ENCODE measurements around the gene TIAL1.
"Not testable (repeated sequence)": the region's sequence is repeated elsewhere in the genome, so short reads cannot be mapped to it uniquely, and the experiment has no call there.

TIAL1 gene

GRCh38 chr10:119528663-119529237 lies 68.0 kb downstream of the TIAL1 start:
- not testable (repeated sequence) for DNase-seq (ENCODE audit: low spot score)

- no peak for DNase-seq (ENCODE audit: low spot score)
Measured at GRCh38 chr10:119526621-119527592, 69.9 kb downstream of the TIAL1 start.

DNA sequence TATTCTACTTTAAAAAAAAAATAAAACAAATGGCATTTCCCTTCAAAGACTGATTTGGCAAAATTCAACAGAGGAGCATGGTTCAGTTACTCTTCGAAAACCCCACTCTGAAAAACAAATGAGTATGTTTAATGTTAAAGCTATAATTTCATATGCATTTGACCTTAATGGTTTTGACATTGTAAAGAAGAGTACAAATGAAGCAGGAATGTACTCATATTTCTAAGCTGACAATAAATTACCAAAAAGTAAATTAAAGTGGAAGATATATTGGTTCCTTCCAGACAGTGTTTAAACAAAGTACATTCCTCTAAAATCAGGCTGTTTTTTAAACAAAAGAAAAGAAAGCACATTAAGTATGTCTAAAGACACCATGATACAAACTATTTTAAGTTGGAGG lies 70.6 kb downstream of the TIAL1 start:
- DNase-seq (ENCODE audit: low spot score) = no peak

DNA sequence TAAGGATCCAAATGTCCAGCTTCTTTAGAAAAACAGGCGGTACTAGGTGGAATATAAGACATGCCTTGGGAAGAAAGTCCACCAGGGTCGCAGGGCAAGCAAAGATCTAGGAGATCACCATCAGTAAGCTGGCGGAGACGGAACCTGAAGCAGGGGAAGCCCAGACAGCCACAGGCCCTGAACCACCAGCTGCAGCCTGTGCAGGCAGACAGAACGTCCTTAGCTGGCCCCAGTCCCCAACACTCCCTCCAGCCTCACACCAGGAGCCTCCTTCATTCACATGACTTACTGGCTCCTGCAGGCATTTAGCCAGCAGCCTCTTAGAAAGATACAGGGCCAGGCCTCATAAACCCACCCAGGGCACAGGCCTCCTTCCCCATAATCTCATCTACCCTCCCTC lies 71.6 kb downstream of the TIAL1 start:
- no peak for DNase-seq (ENCODE audit: low spot score)

DNA sequence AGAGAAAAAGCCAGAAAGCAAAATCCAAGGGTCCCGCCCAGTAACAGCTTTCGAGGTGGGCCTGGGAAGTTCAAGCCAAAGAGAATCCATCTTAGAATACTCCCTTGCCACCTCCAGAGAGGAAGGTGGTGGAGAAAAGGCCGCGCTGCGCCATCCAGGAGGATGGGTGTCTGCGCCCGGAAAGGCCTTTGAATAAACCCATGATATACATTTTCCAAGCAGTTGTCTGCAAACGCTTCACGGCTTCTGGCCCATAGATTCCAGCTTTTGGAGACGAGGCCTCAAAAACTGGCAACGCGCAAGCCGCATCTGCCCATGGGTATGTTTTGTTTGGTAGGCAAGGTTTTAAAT lies 72.1 kb downstream of the TIAL1 start:
- no peak for DNase-seq (ENCODE audit: low spot score)

DNA sequence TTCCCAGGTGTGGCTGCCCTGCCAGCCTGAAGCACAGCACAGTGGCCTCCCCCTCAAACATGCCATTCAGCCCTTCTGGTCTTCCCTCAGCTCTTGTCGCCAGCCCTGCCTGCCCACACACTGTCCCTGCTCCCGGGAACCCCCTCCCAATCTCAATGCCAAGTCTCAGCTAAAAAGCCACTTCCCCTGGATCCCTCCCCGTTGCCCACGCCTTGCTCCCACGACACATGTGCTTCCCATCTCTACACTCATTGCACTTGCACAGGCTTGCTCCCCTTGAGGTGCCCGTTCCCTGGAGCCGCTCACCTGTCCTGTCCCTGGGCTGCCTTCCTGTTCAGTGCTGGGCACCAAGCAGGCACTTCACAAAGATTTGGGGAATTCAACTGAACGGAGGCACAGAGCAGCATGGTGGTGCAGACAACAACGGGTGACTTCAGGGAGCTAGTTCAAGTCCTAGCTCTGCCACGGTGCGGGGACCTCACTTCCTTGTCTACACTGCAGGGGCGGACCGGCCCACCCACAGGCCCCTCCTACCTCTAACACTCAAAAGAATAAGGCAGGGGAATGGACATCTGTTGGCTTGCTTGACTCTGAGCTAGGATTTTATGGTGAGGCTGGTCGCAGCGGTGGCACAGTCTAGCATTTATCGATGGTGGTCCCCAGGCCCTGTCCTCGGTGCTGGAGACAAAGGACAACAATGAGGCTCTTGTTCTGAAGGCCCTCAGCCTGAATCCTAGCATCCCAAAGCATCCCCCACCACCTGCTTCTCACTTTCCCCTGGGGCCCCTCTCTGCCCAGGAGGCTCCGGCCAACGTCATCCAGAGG lies 72.7 kb downstream of the TIAL1 start:
- DNase-seq (ENCODE audit: low spot score) = no peak

Data from hematopoietic multipotent progenitor cell treated with erythropoietin and hydrocortisone succinate and interleukin-3 and kit ligand, for 17 days (in vitro differentiated cells).